SK-N-SH (cell line): ENCODE results near the gene GTSF1L. TPM values are rescaled to one million over a fixed set of nuclear protein-coding genes. Genes with fewer than 3 reads are reported as not detected.

Experiments used
- CTCF ChIA-PET: fragments of 300-600, 350-600 bp; formaldehyde crosslinking; extraction: SDS; loops from one replicate; lab custom pipeline; 2021; lab: Yijun Ruan, JAX
- POLR2A ChIA-PET: fragments of 350-600 bp; sonication (Branson Sonifier 250); formaldehyde crosslinking; extraction: SDS; loops from one replicate; lab custom pipeline; 2020; ENCODE audit warnings: antibody characterized with exemption, inconsistent platforms; lab: Yijun Ruan, JAX
- DNase-seq: peaks from one replicate; pipeline ENCODE4 v3.0.0; 2012
- H2AFZ ChIP-seq: fragments of 200-600 bp; sonication (generic); 2 replicates; pipeline ENCODE4 v1.8.1; 2016; ENCODE audit warnings: antibody characterized with exemption, mild to moderate bottlenecking, low read depth
- H3F3A ChIP-seq: fragments of 200-600 bp; sonication (generic); replicated peaks from 2 replicates; pipeline ENCODE3; 2016; ENCODE audit warnings: antibody characterized with exemption, mild to moderate bottlenecking; ENCODE audit not compliant: insufficient read depth
- H3K27ac ChIP-seq, 2 experiments: fragments of 200-500 bp in 1 of 2; fragments of 200-600 bp in 1 of 2; sonication (Bioruptor generic) in 1 of 2; sonication (generic), shearing (Covaris generic) in 1 of 2; 2 replicates each; pipeline versions ENCODE4 v1.5.1 to v1.6.1; 2014 to 2016; ENCODE audit warnings: low read depth in 2 of 2, inconsistent platforms in 1 of 2, low read length in 1 of 2, mild to moderate bottlenecking in 1 of 2, mixed read lengths in 1 of 2
- H3K27me3 ChIP-seq: fragments of 200-600 bp; sonication (generic), shearing (Covaris generic); 2 replicates; pipeline ENCODE4 v1.6.1; 2016; ENCODE audit warnings: mixed run types; ENCODE audit not compliant: insufficient read depth
- H3K36me3 ChIP-seq, 2 experiments: fragments of 200-500 bp in 1 of 2; fragments of 200-600 bp in 1 of 2; sonication (Bioruptor generic) in 1 of 2; sonication (generic) in 1 of 2; replicated peaks in 1 of 2; 2 replicates each; pipeline versions ENCODE3 to v1.5.1; 2014 to 2016; ENCODE audit warnings: low read length in 1 of 2, mild to moderate bottlenecking in 1 of 2; ENCODE audit not compliant: insufficient read depth in 2 of 2, control insufficient read depth in 1 of 2
- H3K4me1 ChIP-seq, 2 experiments: fragments of 200-500 bp in 1 of 2; fragments of 200-600 bp in 1 of 2; sonication (Bioruptor generic) in 1 of 2; sonication (generic), shearing (Covaris generic) in 1 of 2; 2 replicates each; pipeline versions ENCODE4 v1.5.1 to v1.6.1; 2014 to 2016; ENCODE audit warnings: low read depth in 1 of 2, low read length in 1 of 2, mixed run types in 1 of 2; ENCODE audit not compliant: insufficient read depth in 2 of 2, control insufficient read depth in 1 of 2
- H3K4me2 ChIP-seq: fragments of 200-600 bp; sonication (generic), shearing (Covaris generic); 2 replicates; pipeline ENCODE4 v1.6.1; 2017; ENCODE audit warnings: mixed run types
- H3K4me3 ChIP-seq, 2 experiments: fragments of 200-500 bp in 1 of 2; fragments of 200-600 bp in 1 of 2; sonication (Bioruptor generic) in 1 of 2; sonication (generic), shearing (Covaris generic) in 1 of 2; 2 replicates each; pipeline versions ENCODE4 v1.5.1 to v1.8.1; 2014 to 2016; ENCODE audit warnings: low read depth in 2 of 2, inconsistent platforms in 1 of 2, low read length in 1 of 2, mild to moderate bottlenecking in 1 of 2, mixed read lengths in 1 of 2, moderate library complexity in 1 of 2
- H3K79me2 ChIP-seq: fragments of 200-600 bp; sonication (generic); 2 replicates; pipeline ENCODE4 v1.8.1; 2017; ENCODE audit warnings: mild to moderate bottlenecking; ENCODE audit not compliant: insufficient read depth
- H3K9ac ChIP-seq: fragments of 200-600 bp; sonication (generic); 2 replicates; pipeline ENCODE4 v1.6.1; 2017; ENCODE audit warnings: mixed run types
- H3K9me2 ChIP-seq: fragments of 200-600 bp; sonication (generic); 2 replicates; pipeline ENCODE4 v1.6.1; 2017; ENCODE audit warnings: mixed run types
- H3K9me3 ChIP-seq: fragments of 200-600 bp; sonication (generic); 2 replicates; pipeline ENCODE4 v1.6.1; 2017; ENCODE audit warnings: mixed run types, mild to moderate bottlenecking, moderate library complexity
- H4K20me1 ChIP-seq: fragments of 200-600 bp; sonication (generic); 2 replicates; pipeline ENCODE4 v1.6.1; 2017; ENCODE audit warnings: mild to moderate bottlenecking, mixed run types; ENCODE audit not compliant: insufficient read depth
- CHD2 ChIP-seq: fragments of 150-350 bp; IDR thresholded peaks from 2 replicates; pipeline ENCODE4 v1.6.1; 2018; ENCODE audit warnings: low read length; ENCODE audit not compliant: partially characterized antibody
- EP300 ChIP-seq, 2 experiments: IDR thresholded peaks; 2 replicates each; pipeline versions ENCODE4 v1.4.0 to v1.6.1; 2012; ENCODE audit warnings: borderline replicate concordance in 1 of 2, low read depth in 1 of 2, low read length in 1 of 2
- FOXJ3 ChIP-seq: sonication (generic); formaldehyde crosslinking; IDR thresholded peaks from 2 replicates; pipeline ENCODE4 v1.5.1; 2020; ENCODE audit warnings: mild to moderate bottlenecking, missing genetic modification reagents
- GABPA ChIP-seq: IDR thresholded peaks from 2 replicates; pipeline ENCODE4 v1.4.0; 2012; ENCODE audit warnings: low read depth, mild to moderate bottlenecking
- JUND ChIP-seq: IDR thresholded peaks from 2 replicates; pipeline ENCODE4 v1.4.0; 2012
- MEF2A ChIP-seq: IDR thresholded peaks from 2 replicates; pipeline ENCODE4 v1.4.0; 2012; ENCODE audit warnings: low read depth, borderline replicate concordance
- NRF1 ChIP-seq: IDR thresholded peaks from 2 replicates; pipeline ENCODE4 v1.6.1; 2012; ENCODE audit warnings: low read depth, mild to moderate bottlenecking, low read length
- PBX3 ChIP-seq: IDR thresholded peaks from 2 replicates; pipeline ENCODE4; 2012
- RAD21 ChIP-seq: IDR thresholded peaks from 2 replicates; pipeline ENCODE4 v1.6.1; 2012; ENCODE audit warnings: mild to moderate bottlenecking, low read length
- REST ChIP-seq: IDR thresholded peaks from 2 replicates; pipeline ENCODE4 v1.6.1; 2012; ENCODE audit warnings: mild to moderate bottlenecking, low read depth, low read length, moderate library complexity
- SIN3A ChIP-seq: IDR thresholded peaks from 2 replicates; pipeline ENCODE4 v1.6.1; 2012; ENCODE audit warnings: low read depth, mild to moderate bottlenecking, low read length, moderate library complexity, borderline replicate concordance
- USF2 ChIP-seq: fragments of 150-350 bp; IDR thresholded peaks from 2 replicates; pipeline ENCODE4 v1.6.1; 2017; ENCODE audit warnings: antibody characterized with exemption, low read length, low read depth, borderline replicate concordance
- YY1 ChIP-seq: IDR thresholded peaks from 2 replicates; pipeline ENCODE4 v1.4.0; 2012; ENCODE audit warnings: low read depth, mild to moderate bottlenecking
- WGBS: methylation state at CpG from one replicate; pipeline ENCODE4 v1.1.6; 2017; ENCODE audit warnings: low lambda C conversion rate; 5-methylcytosine and 5-hydroxymethylcytosine counted together
- polyA plus RNA-seq, 3 experiments: library from polyadenylated mRNA; depleted of rRNA; stranded (reverse); fragments of >200 nt; gene quantifications; 2 replicates each; pipeline ENCODE4 v1.2.3, GENCODE V29; 2012
- TF ChIP-seq, protein P1 (sequence below): fragments of 200-600 bp; sonication (generic); IDR thresholded peaks from 2 replicates; pipeline ENCODE4 v1.6.1; 2017; ENCODE audit warnings: antibody characterized with exemption, mild to moderate bottlenecking, moderate library complexity

Gene GTSF1L
- polyA plus RNA-seq, 1 of the 3 experiments (the other 2 are of a cell fraction) = not detected

GRCh38 chr20:43766917-43767316, 40.1 kb upstream of the GTSF1L start:
- Histone ChIP-seq H3K27ac (no peak overlapping the region), H3F3A (peaks cover 8% of the 10 kb centered on the region), H3K79me2 (no peaks in the 10 kb centered on the region), H3K9ac (no peak overlapping the region), H3K4me3 (no peak overlapping the region), H3K27me3 (no peaks in the 10 kb centered on the region; the same call in 1 of the 2 replicates), H3K4me2 (no peak overlapping the region), H3K36me3 (no peaks in the 10 kb centered on the region), H4K20me1 (no peaks in the 10 kb centered on the region), H3K9me3 (no peaks in the 10 kb centered on the region), H3K4me1 (peaks cover 0 to 14% of the 10 kb centered on the region in 2 experiments; a peak in 2 of 4 replicates), H2AFZ (no peak overlapping the region), H3K9me2 (no peaks in the 10 kb centered on the region)
- CTCF ChIA-PET = interaction anchor here (0.7 to 1.2 kb wide), 2 partner anchors 181 to 429 kb away, joined by 3 read pairs; no protein-coding TSS in a partner anchor
- TF ChIP-seq GABPA = no peak
- TF ChIP-seq CHD2 = no peak
- TF ChIP-seq EP300 (IDR thresholded peaks at IDR 0.05; ENCODE audit: borderline replicate concordance in 1 of 2, low read depth in 1 of 2, low read length in 1 of 2) = no peak
- no peak for TF ChIP-seq REST
- TF ChIP-seq PBX3 = no peak
- POLR2A ChIA-PET = no interaction called here
- 95% methylated on average over 9 of the region's 9 CpGs for WGBS
- DNase-seq = no peak

DNA sequence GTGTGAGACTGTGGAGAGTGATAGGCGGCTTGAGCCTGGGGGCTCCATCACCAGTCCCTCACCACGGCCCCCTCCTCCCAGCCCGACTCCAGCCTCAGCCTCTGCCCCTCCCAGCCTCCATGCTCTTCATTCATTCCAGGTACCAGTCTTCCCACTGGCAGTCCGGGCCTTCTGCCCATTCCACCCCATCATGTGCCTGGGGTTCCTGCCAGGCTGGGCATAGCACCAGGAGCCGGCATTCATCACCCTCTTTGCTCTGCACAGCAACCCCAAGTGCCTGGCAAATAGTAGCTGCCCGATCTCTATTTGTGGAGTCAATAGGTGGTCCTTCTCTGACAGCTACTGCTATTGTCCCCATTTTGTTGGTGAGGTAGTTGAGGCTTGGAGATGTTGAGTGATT, 39.6 kb upstream of the GTSF1L start:
- no peaks in the 10 kb centered on the region for H4K20me1 ChIP-seq
- no peak overlapping the region for H3K9ac ChIP-seq
- POLR2A ChIA-PET = no interaction called here
- H3K4me3 ChIP-seq = no peak overlapping the region
- CTCF ChIA-PET = interaction anchor here (0.7 to 1.8 kb wide), 3 partner anchors 16 to 430 kb away, joined by 3 to 7 read pairs (median 3); no protein-coding TSS in a partner anchor
- H3K27me3 ChIP-seq = no peaks in the 10 kb centered on the region; the same call in 1 of the 2 replicates
- H3F3A ChIP-seq = peaks cover 8% of the 10 kb centered on the region
- no peak overlapping the region for H2AFZ ChIP-seq
- H3K79me2 ChIP-seq = no peaks in the 10 kb centered on the region
- no peak for DNase-seq
- no peaks in the 10 kb centered on the region for H3K9me2 ChIP-seq
- H3K4me2 ChIP-seq = no peak overlapping the region
- no peaks in the 10 kb centered on the region for H3K36me3 ChIP-seq
- WGBS = 40% methylated on average over 3 of the region's 6 CpGs
- peaks cover 0 to 14% of the 10 kb centered on the region in 2 experiments; a peak in 2 of 4 replicates for H3K4me1 ChIP-seq
- H3K27ac ChIP-seq = no peak overlapping the region
- no peaks in the 10 kb centered on the region for H3K9me3 ChIP-seq
- no peak for TF ChIP-seq FOXJ3 (CRISPR knock-in tag)
- no peak for TF ChIP-seq EP300 (IDR thresholded peaks at IDR 0.05; ENCODE audit: borderline replicate concordance in 1 of 2, low read depth in 1 of 2, low read length in 1 of 2)
- TF ChIP-seq RAD21 = no peak
- TF ChIP-seq, protein P1, sequence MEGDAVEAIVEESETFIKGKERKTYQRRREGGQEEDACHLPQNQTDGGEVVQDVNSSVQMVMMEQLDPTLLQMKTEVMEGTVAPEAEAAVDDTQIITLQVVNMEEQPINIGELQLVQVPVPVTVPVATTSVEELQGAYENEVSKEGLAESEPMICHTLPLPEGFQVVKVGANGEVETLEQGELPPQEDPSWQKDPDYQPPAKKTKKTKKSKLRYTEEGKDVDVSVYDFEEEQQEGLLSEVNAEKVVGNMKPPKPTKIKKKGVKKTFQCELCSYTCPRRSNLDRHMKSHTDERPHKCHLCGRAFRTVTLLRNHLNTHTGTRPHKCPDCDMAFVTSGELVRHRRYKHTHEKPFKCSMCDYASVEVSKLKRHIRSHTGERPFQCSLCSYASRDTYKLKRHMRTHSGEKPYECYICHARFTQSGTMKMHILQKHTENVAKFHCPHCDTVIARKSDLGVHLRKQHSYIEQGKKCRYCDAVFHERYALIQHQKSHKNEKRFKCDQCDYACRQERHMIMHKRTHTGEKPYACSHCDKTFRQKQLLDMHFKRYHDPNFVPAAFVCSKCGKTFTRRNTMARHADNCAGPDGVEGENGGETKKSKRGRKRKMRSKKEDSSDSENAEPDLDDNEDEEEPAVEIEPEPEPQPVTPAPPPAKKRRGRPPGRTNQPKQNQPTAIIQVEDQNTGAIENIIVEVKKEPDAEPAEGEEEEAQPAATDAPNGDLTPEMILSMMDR = no peak
- no peak for TF ChIP-seq NRF1
- no peak for TF ChIP-seq USF2
- no peak for TF ChIP-seq MEF2A
- TF ChIP-seq SIN3A = no peak
- TF ChIP-seq PBX3 = no peak
- TF ChIP-seq JUND = no peak
- no peak for TF ChIP-seq YY1
